ENCODE results near the gene KIF16B.

Gene KIF16B

GRCh38 chr20:16617056-16617455 lies 43.8 kb upstream of the KIF16B start:
- no peak for DNase-seq
- no peak overlapping the region for H3K4me3 ChIP-seq (ENCODE audit: low read depth, low read length)
- TF ChIP-seq CTCF (IDR thresholded peaks at IDR 0.05; ENCODE audit: low read depth, low read length): no peak
- H3K9me3 ChIP-seq (ENCODE audit: severe bottlenecking): no peaks in the 10 kb centered on the region
- no peaks in the 10 kb centered on the region for H3K36me3 ChIP-seq
- no peak overlapping the region for H3K27ac ChIP-seq
- no peaks in the 10 kb centered on the region for H3K27me3 ChIP-seq (ENCODE audit: insufficient read depth, low read depth, severe bottlenecking)

GRCh38 chr20:16616317-16616716 lies 43.1 kb upstream of the KIF16B start:
- no peaks in the 10 kb centered on the region for H3K36me3 ChIP-seq
- H3K27ac ChIP-seq: no peak overlapping the region
- H3K27me3 ChIP-seq (ENCODE audit: insufficient read depth, low read depth, severe bottlenecking): no peaks in the 10 kb centered on the region
- H3K4me3 ChIP-seq (ENCODE audit: low read depth, low read length): no peak overlapping the region
- no peak for DNase-seq
- no peak for TF ChIP-seq CTCF (IDR thresholded peaks at IDR 0.05; ENCODE audit: low read depth, low read length)
- no peaks in the 10 kb centered on the region for H3K9me3 ChIP-seq (ENCODE audit: severe bottlenecking)

- H3K4me3 ChIP-seq (ENCODE audit: low read depth, low read length): no peak overlapping the region
Measured at GRCh38 chr20:16615199-16615598, 42.0 kb upstream of the KIF16B start.

GRCh38 chr20:16613954-16614353 lies 40.7 kb upstream of the KIF16B start:
- no peaks in the 10 kb centered on the region for H3K27me3 ChIP-seq (ENCODE audit: insufficient read depth, low read depth, severe bottlenecking)
- DNase-seq: no peak
- H3K9me3 ChIP-seq (ENCODE audit: severe bottlenecking): no peaks in the 10 kb centered on the region
- H3K36me3 ChIP-seq: no peaks in the 10 kb centered on the region
- TF ChIP-seq CTCF (IDR thresholded peaks at IDR 0.05; ENCODE audit: low read depth, low read length): no peak
- H3K4me3 ChIP-seq (ENCODE audit: low read depth, low read length): no peak overlapping the region
- H3K27ac ChIP-seq: no peak overlapping the region

More at GRCh38 chr20:16615199-16615598, 42.0 kb upstream of the KIF16B start:
- H3K36me3 ChIP-seq: no peaks in the 10 kb centered on the region
- no peaks in the 10 kb centered on the region for H3K9me3 ChIP-seq (ENCODE audit: severe bottlenecking)
- no peak for TF ChIP-seq CTCF (IDR thresholded peaks at IDR 0.05; ENCODE audit: low read depth, low read length)
- no peaks in the 10 kb centered on the region for H3K27me3 ChIP-seq (ENCODE audit: insufficient read depth, low read depth, severe bottlenecking)
- no peak overlapping the region for H3K27ac ChIP-seq
- DNase-seq: no peak

- Histone ChIP-seq H3K27me3 (ENCODE audit: insufficient read depth, low read depth, severe bottlenecking) (no peaks in the 10 kb centered on the region), H3K36me3 (no peaks in the 10 kb centered on the region), H3K4me3 (ENCODE audit: low read depth, low read length) (no peak overlapping the region), H3K27ac (no peak overlapping the region), H3K9me3 (ENCODE audit: severe bottlenecking) (no peaks in the 10 kb centered on the region)
- no peak for DNase-seq
- TF ChIP-seq CTCF (IDR thresholded peaks at IDR 0.05; ENCODE audit: low read depth, low read length): no peak
Measured at GRCh38 chr20:16612706-16613105, 39.5 kb upstream of the KIF16B start.

- Histone ChIP-seq H3K4me3 (ENCODE audit: low read depth, low read length) (no peak overlapping the region), H3K9me3 (ENCODE audit: severe bottlenecking) (no peaks in the 10 kb centered on the region), H3K36me3 (no peaks in the 10 kb centered on the region), H3K27me3 (ENCODE audit: insufficient read depth, low read depth, severe bottlenecking) (no peaks in the 10 kb centered on the region), H3K27ac (no peak overlapping the region)
- TF ChIP-seq CTCF (IDR thresholded peaks at IDR 0.05; ENCODE audit: low read depth, low read length): no peak
- no peak for DNase-seq
Measured at GRCh38 chr20:16611817-16612216, 38.6 kb upstream of the KIF16B start.

Measured in WERI-Rb-1 (cell line).